MM.1S (cell line): Measurements from ENCODE around the gene TMEM125.

Experiments
- CTCF ChIP-seq: fragments of 300-600 bp; sonication (generic); IDR thresholded peaks from 2 replicates; pipeline ENCODE4 v1.5.1; 2016; ENCODE audit warnings: antibody characterized with exemption, low read length, mixed read lengths
- EZH2phosphoT487 ChIP-seq: fragments of 300-600 bp; sonication (generic); IDR thresholded peaks from 2 replicates; pipeline ENCODE4 v1.6.1; 2018; ENCODE audit warnings: antibody characterized with exemption, low read length

- TF ChIP-seq CTCF = no peak
- TF ChIP-seq EZH2phosphoT487 = no peak
Observed at GRCh38 chr1:43306688-43307457, 37.1 kb downstream of the TMEM125 start.
